HG02884 (cell line): Measurements from ENCODE around the gene PLA2G2A.
"Not testable (repeated sequence)": the region's sequence is repeated elsewhere in the genome, so short reads cannot be mapped to it uniquely, and the experiment has no call there.

Source experiments
- ATAC-seq: cut with Tn5 transposase; IDR thresholded peaks from one replicate; pipeline ENCODE4 v1.9.1; 2021; ENCODE audit warnings: mild to moderate bottlenecking, moderate library complexity; ENCODE audit not compliant: unreplicated experiment

PLA2G2A gene, protein sequence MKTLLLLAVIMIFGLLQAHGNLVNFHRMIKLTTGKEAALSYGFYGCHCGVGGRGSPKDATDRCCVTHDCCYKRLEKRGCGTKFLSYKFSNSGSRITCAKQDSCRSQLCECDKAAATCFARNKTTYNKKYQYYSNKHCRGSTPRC

DNA sequence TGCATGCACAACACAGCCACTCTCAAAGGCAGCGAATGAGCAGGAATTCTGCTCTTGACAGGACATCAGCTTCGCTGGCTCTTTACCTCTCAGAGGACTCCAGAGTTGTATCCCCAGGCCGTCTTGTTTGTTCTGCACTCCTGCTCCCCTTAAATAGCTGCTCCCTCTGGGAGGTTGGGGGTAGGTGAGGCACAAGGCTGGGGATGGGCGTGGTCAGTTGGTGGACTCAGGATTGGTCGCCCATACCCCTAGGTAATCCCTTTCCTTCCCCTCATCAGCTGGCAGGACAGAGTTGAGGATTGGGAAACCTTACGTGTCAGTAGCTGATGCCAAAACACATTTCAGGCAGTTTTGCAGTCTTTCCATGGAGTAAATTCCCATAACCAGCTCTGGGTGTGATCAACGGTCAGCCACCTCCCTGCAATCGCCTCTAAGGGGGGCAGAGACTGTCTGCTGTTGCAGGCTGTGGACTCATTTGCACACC lies at the start of gene PLA2G2A:
Gene PLA2G2A, minus strand, starts transcription at position 125 of the 484 bp plus-strand sequence. CDS start 845 bp downstream, outside the sequence.
- no peak for ATAC-seq

DNA sequence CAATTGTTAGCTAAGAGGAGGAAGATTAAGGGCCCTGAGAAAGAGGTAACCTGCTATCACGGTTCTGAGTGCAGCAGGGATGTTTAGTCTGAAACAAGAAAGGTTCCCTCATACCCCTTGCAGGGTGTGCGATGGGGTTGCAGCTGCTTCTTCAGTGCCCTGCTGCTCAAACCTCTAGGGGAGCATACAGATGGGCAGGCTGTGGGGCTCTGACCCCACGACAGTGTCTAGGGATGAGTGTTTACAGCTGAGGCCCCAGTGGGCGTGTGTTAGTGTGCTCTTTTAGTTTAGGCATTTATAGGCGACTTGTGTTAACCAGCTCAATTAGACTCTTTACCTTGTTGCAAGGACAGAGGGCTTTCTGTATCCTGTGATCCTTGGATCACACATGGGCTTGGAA lies 49.3 kb upstream of the PLA2G2A start:
- no peak for ATAC-seq

DNA sequence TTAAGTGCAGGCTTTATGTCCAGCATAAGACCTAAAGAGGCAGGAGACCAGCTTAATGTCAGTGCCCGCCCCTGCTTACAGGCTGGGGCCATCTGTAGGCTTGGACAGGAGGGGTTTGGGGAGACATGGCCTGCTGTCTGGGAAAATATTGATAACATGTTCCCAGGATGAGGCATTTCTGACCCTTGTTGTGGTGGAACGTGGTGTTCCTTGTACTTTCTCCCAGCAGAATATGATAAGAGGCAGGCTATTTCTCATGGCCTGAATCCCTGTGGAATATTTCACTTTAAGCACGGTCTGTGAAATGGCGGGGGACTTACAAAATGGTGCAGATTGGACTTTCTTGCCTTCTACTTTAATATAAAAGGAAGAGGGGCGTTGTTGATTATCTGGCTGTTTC lies 48.7 kb upstream of the PLA2G2A start:
- no peak for ATAC-seq

DNA sequence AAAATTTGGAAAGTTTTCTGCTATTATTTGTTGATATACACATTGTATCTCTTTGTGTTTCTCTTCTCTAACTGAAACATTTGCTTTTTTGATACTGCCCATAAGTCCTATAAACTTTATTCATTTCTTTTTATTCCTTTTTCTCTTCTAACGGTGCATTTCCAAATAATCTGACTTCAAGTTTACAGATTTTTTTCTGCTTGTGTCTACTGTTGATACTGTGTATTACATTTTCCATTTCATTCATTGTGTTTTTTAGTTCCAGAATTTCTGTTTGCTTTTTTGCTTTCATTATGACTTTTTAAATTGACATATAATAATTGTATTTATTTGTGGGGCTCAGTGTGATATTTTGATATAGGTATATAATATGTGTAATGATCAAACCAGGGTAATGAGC lies 38.3 kb upstream of the PLA2G2A start:
- no peak for ATAC-seq

DNA sequence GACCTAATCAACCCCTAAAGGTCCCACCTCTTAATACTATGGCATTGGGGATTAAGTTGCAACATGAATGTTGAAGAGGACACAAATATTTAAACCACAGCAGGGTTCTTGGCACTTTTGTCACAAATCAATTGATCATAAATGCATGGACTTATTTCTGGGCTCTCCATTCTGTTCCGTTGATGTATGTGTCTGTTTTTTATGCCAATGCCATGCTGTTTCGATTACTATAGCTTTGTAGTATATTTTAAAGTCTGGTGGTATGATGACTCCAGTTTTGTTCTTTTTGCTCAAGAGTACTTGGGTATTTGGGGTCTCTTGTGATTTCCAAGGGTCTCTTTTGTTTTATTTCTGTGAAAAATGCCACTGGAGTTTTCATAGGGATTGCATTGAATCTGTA lies 34.7 kb upstream of the PLA2G2A start:
- no peak for ATAC-seq

DNA sequence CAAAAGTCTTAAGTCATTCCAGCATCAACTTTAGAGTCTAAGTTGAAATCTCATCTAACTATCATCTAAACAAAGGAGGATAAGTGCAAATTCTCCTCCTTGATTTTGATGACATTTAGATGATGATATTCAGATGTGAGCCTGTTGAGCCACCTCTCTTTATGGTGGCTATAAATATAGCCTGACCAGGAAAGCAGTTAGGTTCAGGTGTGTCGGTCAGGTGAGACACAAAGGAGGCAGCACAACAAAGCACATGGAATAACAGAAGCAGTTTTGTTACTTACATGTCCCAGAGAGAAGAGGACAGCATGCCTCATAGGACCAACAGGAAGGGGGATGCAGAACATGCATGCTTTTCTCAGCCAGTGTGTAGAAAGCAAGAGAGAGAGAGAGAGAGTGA lies 30.6 kb upstream of the PLA2G2A start:
- ATAC-seq: no peak

DNA sequence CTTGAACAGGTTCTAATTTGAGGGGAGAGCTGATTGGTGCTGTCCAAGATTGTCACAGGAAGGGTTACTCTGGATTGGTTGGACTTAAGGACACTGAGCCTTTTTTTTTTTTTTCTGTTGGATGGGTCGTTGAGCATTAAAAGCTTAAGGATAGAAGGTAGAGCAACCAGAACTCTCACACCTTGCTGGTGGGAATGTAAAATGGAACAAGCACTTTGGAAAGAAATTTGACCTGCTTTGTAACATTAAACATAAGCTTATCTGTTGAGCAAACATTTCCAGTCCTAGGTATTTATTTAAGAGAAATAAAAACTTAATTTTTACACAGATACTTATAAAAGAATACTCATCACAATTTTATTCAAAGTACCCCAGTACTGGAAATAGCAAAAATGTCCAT lies 29.8 kb upstream of the PLA2G2A start:
- no peak for ATAC-seq

DNA sequence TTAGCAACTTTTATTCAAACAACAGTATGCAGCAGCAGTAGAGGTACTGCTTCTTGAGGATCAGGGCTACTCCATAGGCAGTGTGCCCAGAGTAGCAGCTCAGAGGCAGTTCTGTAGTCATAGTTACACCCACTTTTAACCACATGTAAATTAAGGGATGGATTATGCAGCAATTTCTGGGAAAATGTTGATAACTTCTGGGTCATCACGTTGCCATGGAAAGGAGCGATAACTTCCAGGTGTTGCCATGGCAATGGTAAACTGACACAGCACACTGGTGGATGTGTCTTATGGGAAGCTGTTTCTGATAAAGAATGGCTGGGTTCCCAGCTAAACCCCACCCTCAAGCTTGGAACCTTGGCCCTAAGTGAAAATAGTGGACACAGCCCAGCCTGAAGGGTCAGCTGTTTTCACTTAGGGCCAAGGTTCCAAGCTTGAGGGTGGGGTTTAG lies 29.0 kb upstream of the PLA2G2A start:
- no peak for ATAC-seq

DNA sequence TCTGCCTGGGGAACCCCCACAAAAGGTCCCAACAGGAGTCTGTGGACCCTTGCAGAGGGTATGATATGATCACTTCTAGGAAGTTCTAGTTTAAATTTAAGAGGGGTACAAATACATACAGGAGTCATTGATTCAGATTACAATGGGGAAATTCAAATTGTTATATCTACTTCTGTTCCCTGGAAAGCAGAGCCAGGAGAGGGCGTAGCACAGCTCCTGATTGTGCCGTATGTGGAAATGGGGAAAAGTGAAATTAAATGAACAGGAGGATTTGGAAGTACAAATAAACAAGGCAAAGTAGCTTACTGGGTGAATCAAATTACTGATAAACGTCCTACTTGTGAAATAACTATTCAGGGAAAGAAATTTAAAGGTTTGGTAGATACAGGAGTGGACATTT lies 19.4 kb upstream of the PLA2G2A start:
- ATAC-seq: not testable (repeated sequence)

DNA sequence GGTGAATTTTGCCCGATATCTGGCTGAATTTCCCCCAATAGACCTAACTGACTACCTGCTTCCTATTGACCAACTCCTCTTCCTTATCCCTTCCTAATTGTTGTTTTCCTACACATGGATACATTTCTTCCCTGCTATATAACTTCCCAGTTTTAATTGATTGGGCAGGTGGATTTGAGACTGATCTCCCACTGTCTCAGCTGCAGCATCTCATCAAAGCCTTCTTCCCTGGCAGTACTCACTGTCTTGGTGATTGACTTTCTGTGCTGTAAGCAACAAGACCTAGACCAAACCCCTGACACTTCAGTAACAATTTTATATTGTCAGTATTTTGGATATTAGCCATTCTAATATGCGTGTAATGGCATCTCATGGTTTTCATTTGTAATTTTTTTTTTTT lies 11.3 kb upstream of the PLA2G2A start:
- ATAC-seq: no peak

DNA sequence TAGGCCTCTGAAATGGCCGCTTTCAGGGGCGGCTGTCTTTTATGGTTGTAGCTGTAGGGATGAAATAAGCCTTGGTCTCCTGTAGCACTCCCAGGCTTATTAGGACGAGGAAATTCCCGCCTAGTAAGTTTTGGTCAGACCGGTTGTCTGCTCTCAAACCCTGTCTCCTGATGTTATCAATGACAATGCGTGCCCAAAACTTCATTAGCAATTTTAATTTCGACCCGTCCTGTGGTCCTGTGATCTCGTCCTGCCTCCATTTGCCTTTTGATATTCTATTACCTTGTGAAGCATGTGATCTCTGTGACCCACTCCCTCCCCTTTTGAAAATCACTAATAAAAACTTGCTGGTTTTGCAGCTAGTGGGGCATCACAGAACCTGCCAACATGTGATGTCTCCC lies 10.8 kb upstream of the PLA2G2A start:
- not testable (repeated sequence) for ATAC-seq

DNA sequence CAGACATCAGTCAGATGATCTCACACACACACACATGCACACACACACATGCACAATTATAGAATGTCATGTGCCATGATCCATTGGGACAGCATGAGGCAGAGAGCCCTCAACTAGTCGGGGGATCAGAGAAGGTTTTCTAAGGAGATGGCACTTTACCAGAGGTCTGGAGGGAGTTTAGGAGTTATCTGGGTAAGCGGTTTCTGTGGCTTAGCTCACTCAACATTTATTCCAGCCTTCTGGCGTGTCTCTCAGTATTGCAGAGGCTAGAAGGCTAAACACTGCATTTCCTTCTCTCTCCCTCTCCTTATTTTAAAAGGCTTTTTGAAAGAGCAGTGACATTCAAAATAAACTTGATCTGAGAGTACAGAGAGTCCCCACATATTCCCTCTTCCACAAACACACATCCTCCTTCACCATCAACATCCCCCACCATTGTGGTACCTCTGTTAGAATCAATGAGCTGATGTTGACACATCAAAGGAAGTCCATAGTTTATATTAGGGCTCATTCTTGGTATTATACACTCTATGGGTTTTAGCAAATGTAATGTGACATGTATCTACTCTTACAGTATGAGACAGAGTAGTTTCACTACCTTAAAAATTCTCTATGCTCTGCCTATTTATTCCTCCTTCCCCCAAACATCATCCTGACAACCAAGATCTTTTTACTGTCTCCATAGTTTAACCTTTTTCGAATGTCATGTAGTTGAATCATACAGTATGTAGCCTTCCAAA lies 9.0 kb upstream of the PLA2G2A start:
- ATAC-seq: no peak

DNA sequence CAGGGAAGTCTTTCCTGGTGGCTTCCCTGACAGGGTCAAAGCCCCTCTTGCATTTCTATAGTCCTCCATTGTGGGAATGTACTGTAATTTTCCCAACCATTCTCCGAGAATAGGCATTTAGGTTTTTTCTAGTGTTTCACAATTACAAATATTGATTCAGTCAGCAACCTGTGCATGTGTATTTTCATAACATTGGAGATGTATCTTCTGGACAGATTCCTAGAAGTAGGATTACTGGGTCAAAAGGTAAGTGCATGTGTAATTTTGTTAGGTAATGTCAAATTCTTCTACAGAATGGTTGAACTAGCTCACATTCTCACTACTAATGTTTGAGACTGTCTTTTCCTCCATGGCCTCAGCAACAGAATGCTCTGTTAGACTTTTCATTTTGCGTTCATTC lies 8.3 kb upstream of the PLA2G2A start:
- no peak for ATAC-seq

DNA sequence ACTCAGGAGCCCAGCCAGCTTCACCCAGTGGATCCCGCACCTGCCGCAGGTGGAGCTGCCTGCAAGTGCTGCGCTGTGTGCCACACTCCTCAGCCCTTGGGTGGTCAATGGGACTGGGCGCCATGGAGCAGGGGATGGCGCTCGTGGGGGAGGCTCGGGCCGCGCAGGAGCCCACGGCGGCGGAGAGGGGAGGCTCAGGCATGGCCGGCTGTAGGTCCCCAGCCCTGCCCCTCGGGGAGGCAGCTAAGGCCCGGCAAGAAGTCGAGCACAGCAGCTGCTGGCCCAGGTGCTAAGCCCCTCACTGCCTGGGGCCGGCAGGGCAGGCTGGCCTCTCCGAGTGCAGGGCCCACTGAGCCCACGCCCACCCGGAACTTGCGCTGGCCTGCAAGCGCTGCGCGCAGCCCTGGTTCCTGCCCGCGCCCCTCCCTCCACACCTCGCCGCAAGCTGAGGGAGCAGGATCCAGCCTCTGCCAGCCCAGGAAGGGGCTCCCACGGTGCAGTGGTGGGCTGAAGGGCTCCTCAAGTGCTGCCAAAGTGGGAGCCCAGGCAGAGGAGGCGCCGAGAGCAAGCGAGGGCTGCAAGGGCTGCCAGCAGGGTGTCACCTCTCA lies 5.1 kb upstream of the PLA2G2A start:
- ATAC-seq: not testable (repeated sequence)

DNA sequence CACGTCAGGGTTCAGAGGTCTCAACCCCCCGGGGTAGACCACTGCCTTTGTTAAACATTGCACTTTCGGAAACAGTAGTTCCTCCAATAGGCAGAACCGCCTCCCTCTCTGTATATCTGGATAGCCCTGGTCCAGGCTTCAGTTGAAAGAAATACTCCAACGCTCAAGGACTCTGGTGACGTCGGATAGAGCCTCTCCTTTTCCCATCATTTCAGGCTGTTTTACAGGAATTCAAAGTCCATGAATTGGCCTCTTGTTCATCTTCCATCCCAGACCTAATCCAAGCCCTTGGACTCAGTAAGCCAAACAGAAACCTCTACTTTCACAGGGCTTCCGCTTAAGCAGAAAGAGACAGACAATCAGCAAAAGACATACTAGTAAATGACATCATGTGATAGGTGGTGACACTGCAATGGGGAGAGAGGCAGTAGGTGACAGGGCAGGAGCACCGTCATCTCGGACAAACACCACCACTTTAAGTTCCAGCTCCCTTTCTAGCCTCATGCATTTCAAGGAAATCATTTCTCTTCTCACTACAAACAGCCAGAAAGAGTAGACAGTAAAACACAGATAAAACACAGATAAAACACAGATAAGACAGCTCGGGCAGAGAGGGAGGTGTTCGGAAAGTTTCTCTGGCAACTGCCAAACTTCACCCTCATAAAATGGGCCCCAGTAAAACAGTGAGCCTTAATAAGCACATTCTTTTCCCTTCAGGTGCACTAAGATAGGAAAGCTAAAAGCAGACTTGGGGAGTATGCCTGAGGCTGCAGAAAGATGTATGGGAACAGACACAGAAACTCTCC lies 2.3 kb upstream of the PLA2G2A start:
- ATAC-seq: no peak

DNA sequence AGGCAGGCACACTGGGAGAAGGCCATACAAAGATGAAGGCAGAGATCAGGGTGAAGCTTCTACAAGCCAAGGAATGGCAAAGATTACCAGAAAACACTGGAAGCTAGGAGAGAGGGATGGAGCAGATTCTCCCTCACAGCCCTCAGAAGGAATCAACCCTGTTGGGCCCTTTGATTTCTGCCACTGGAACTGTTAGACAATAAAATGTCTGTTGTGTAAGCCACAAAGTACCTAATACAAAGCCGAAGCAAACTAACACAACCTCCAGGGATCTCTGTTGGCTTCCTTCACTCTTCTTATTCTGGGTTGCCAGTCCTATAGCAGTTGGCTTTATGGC lies 1.7 kb upstream of the PLA2G2A start:
- no peak for ATAC-seq

DNA sequence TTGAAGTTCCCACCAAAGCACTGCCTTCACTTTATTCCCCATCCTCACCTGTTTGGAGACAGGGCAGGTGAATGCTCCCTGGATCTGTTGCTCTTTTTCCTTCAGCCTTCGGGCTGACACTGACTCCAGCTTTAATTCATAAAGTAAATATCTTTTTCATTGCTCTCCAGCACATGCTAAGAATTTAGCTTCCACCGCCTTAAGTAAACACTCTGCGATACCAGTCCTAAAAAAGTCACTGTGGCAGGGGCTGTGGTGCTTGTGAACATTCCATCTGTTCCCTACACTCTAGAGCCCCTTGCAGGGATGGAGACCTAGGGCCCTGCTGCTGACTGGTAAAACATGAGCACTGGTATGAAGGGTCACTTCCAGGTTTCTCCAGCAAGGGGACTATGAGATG lies 896 bp upstream of the PLA2G2A start:
- no peak for ATAC-seq

DNA sequence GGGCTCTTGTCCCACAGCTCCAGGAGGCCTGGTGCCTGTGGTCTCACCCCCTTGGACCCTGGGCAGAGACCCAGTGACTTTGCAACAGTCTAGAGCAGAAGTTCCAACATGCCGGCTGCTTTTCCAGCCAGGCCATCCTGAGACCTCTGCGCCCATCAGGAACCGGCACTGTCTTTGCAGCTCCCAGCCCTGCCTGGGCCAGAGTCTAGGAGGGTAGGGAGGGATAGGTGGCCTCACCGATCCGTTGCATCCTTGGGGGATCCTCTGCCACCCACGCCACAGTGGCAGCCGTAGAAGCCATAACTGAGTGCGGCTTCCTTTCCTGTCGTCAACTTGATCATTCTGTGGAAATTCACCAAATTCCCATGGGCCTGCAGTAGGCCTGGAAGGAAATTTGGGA lies 1.3 kb downstream of the PLA2G2A start:
- no peak for ATAC-seq

DNA sequence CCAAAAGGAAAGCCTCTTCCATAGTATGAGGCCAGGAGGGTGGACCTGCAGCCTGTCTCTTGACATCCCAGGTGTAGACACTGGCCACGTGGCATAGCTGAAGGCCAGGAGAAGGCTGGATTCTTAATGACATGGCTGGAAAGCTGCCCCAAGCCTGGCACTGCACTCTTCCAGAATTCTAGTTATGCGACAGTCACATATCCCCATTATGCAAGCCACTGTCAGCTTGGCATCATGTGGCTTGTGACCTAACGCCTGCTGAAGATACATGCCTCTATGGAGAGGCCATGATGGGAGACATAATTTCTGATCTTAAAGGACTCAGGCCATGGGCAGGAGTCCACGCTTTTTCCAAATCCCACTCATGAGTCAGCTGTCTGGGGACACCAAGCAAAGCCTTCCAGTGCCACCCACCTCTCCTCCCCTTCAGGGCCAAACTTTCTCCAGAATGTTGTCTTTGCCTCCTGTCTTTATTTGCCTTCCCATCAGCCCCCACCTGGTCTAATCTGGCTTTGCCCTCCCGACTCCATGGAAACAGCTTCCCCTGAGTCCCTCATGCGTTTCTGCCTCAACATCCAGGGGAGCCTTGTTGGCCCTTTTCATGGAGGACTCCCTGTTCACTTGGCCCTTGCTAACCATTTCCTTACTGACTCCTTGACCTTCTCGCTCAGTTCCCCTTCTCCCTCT lies 3.0 kb downstream of the PLA2G2A start:
- no peak for ATAC-seq

DNA sequence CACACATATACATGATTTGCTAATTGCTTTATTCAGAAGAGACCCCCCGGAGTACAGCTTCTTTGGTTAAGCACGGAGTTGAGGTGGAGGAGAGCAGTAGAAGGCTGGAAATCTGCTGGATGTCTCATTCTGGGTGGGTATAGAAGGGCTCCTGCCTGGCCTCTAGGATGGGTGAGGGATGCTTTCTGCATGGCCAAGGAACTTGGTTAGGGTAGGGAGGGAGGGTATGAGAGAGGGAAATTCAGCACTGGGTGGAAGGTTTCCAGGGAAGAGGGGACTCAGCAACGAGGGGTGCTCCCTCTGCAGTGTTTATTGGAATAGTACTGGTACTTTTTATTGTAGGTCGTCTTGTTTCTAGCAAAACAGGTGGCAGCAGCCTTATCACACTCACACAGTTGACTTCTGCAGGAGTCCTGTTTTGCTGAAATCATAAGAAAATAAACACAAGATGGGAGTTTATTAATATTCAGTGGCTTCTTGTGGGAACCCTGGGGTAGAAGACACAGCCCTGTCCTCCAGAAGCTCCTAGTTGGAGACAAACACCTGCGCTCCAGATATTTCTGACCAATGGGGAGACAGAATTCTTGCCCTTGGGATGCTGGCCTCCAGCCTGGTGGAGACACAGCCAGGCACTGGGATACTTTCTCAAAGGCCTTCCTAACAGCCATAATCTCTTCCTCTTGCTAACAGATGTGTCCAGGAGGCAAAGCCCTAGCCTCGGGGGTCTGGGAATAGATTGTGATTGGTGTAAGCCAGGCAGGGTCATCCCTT lies 3.8 kb downstream of the PLA2G2A start:
- ATAC-seq: no peak
